Measurements from ENCODE around the gene RHBDD3.

DNA sequence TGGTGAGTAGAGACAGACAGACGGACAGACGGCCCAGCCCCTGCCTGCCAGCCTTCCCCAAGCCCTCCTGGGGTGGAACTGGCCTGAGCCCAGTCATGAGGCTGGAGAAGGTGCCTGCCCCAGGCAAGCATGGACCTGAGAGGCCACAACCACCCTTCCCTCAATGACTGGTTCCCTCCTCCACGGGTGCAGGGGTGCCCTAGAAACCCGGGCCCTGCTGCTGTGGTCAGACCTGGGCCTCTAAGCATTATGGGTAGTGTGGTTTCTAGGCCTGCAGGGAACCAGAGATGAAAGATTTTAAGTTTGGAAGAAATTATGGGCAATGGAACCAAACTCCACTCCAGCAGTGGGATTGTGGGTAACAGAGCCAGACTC lies 13.5 kb downstream of the RHBDD3 start:
- TF ChIP-seq ZNF384 (IDR thresholded peaks at IDR 0.05) (no peak), FOXM1 (IDR thresholded peaks at IDR 0.05; ENCODE audit: borderline replicate concordance) (no peak), SUZ12 (IDR thresholded peaks at IDR 0.05) (no peak), L3MBTL2 (conservative IDR thresholded peaks at IDR 0.05) (no peak), SP1 (IDR thresholded peaks at IDR 0.05) (no peak), TARDBP (IDR thresholded peaks at IDR 0.05) (no peak), BHLHE40 (IDR thresholded peaks at IDR 0.05; ENCODE audit: borderline replicate concordance) (no peak), FOXK2 (IDR thresholded peaks at IDR 0.05) (no peak), NFRKB (IDR thresholded peaks at IDR 0.05) (no peak)
